Progenitor cell of endocrine pancreas (in vitro differentiated cells): ENCODE data around the gene CFAP57. TPM values are rescaled to one million over a fixed set of nuclear protein-coding genes. Genes with fewer than 3 reads are reported as not detected.

Experiments
- DNase-seq: peaks from one replicate; pipeline ENCODE4 v3.0.0; 2021; ENCODE audit warnings: low spot score; ENCODE audit not compliant: unreplicated experiment
- H3K27ac Mint-ChIP-seq: 2 replicates; pipeline ENCODE4 v1.8.0; 2021; ENCODE audit warnings: mild to moderate bottlenecking, moderate library complexity, mixed read lengths
- H3K27me3 Mint-ChIP-seq: 2 replicates; pipeline ENCODE4 v1.8.0; 2021; ENCODE audit warnings: mixed read lengths
- H3K36me3 Mint-ChIP-seq: 2 replicates; pipeline ENCODE4 v1.8.0; 2022; ENCODE audit warnings: mixed read lengths; ENCODE audit not compliant: insufficient read depth
- H3K4me1 Mint-ChIP-seq: 2 replicates; pipeline ENCODE4 v1.8.0; 2021; ENCODE audit warnings: low read depth, mixed read lengths
- H3K4me3 Mint-ChIP-seq: 2 replicates; pipeline ENCODE4 v1.8.0; 2021; ENCODE audit warnings: low read depth, mild to moderate bottlenecking, moderate library complexity, mixed read lengths
- H3K9me3 Mint-ChIP-seq: 2 replicates; pipeline ENCODE4 v1.8.0; 2021; ENCODE audit warnings: low read depth, mixed read lengths
- CTCF ChIP-seq: fragments of 200-600 bp; sonication (generic); IDR thresholded peaks from one replicate; pipeline ENCODE4 v1.5.0; 2021; ENCODE audit warnings: antibody characterized with exemption, mild to moderate bottlenecking; ENCODE audit not compliant: unreplicated experiment
- total RNA-seq: library from RNA; stranded (reverse); gene quantifications from 2 replicates; pipeline ENCODE4 v1.2.1, GENCODE V29; 2021

The CFAP57 gene
- total RNA-seq, 1 donor from 2014 or later: 2.2 TPM

- Mint-ChIP-seq H3K27ac (peak overlapping the region; percentile 51), H3K9me3 (no peaks in the 10 kb centered on the region), H3K4me3 (peak overlapping the region; percentile 98), H3K4me1 (peaks cover 11% of the 10 kb centered on the region), H3K27me3 (peaks cover 6% of the 10 kb centered on the region), H3K36me3 (peaks cover 14% of the 10 kb centered on the region)
- no peak for DNase-seq
- no peak for TF ChIP-seq CTCF
Observed at GRCh38 chr1:43171312-43171875, 736 bp upstream of the CFAP57 start.

- peaks cover 17% of the 10 kb centered on the region for H3K27me3 Mint-ChIP-seq
- H3K4me3 Mint-ChIP-seq: peak overlapping the region; percentile 98
- peak overlapping the region; percentile 91 for H3K27ac Mint-ChIP-seq
- H3K4me1 Mint-ChIP-seq: peaks cover 11% of the 10 kb centered on the region
- TF ChIP-seq CTCF: no peak
- no peaks in the 10 kb centered on the region for H3K9me3 Mint-ChIP-seq
- peaks cover 6% of the 10 kb centered on the region for H3K36me3 Mint-ChIP-seq
- DNase-seq: peak; percentile 59
Observed at GRCh38 chr1:43172527-43172972, 420 bp downstream of the CFAP57 start.

- TF ChIP-seq CTCF: no peak
- H3K4me1 Mint-ChIP-seq: peaks cover 11% of the 10 kb centered on the region
- H3K9me3 Mint-ChIP-seq: no peaks in the 10 kb centered on the region
- H3K27me3 Mint-ChIP-seq: peaks cover 21% of the 10 kb centered on the region
- H3K27ac Mint-ChIP-seq: no peak overlapping the region
- no peak for DNase-seq
- H3K36me3 Mint-ChIP-seq: peaks cover 1% of the 10 kb centered on the region
- no peak overlapping the region for H3K4me3 Mint-ChIP-seq
Observed at GRCh38 chr1:43174873-43175272, 2.7 kb downstream of the CFAP57 start.

- no peaks in the 10 kb centered on the region for H3K9me3 Mint-ChIP-seq
- peaks cover 21% of the 10 kb centered on the region for H3K27me3 Mint-ChIP-seq
- DNase-seq: no peak
- H3K4me3 Mint-ChIP-seq: no peak overlapping the region
- no peaks in the 10 kb centered on the region for H3K4me1 Mint-ChIP-seq
- no peaks in the 10 kb centered on the region for H3K36me3 Mint-ChIP-seq
- H3K27ac Mint-ChIP-seq: no peak overlapping the region
- TF ChIP-seq CTCF: no peak
Observed at GRCh38 chr1:43177691-43178090, 5.6 kb downstream of the CFAP57 start.

DNA sequence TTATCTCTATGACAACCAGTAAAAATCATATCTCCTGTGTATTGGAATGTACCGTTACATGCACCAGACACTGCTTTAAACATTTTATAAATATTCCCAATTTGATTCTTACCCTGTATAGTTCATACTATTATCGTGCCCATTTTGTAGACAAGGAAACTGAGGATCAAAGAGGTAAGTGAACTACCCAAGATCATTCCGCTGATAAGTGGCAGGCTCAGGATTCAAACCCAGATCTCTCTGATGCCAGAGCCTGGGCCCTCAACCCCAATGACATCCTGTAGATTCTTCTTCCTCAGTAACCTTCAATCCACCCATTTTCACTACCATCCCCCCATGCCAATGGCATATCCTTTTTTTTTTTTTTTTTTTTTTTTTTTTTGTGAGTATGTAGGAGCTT lies 12.3 kb downstream of the CFAP57 start:
- Mint-ChIP-seq H3K9me3 (no peaks in the 10 kb centered on the region), H3K4me3 (no peak overlapping the region), H3K4me1 (no peaks in the 10 kb centered on the region), H3K27me3 (no peaks in the 10 kb centered on the region), H3K27ac (no peak overlapping the region), H3K36me3 (no peaks in the 10 kb centered on the region)
- DNase-seq: no peak
- no peak for TF ChIP-seq CTCF
